ENCODE measurements around the gene STRN. TPM values are rescaled to one million over a fixed set of nuclear protein-coding genes. Genes with fewer than 3 reads are reported as not detected.
A peak's percentile ranks its signal among the peaks of the same experiment; 100 is the strongest.

Gene STRN
- total RNA-seq, 5 donors from 2014 or later (not counting 1 experiment from before 2014, with no cell fraction given) = 27.8 to 31.5 (median 28.6) TPM

DNA sequence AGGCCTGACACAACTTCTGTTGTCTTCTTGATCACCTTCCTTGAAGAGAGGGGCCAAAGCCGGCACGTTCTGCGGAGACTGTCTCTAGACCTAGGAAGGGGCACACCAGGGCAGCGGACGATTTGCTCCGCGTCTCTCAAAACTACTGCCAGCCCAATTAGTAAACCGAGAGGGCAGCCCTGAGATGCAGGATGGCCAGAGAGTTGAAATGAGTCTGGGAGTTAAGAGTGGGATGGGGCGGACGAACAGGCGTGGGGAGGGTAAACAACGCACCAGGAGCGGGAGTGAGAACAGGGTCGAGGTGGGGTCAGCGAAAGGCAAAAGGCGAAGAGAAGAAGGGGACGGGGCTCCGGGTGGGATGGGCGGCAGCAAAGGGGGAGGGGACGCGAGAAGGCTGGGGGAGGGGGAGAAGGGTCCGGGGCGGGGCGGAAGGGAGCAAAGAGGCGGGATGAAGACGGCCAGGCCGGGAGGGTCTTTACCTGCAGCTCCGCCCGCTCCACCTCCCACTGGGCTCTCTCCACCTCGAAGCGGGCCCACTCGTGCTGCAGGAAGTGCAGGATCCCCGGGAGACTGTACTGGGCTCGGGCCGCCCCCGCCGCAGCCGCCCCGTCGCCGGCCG is 476 bp downstream of the STRN start:
- peak in 3 of 4 experiments; percentile 14 to 18 (median 16) for ATAC-seq (replicated peaks in 1 of 4)
- no peak overlapping the region for H3K27ac ChIP-seq (ENCODE audit: low read length)
- Mint-ChIP-seq H3K27ac (peak overlapping the region; percentile 90 to 93), H3K9me3 (no peaks in the 10 kb centered on the region), H3K4me3 (peak overlapping the region; percentile 93 to 99 (median 95)), H3K27me3 (no peaks in the 10 kb centered on the region), H3K4me1 (peaks cover 55 to 62% (median 56%) of the 10 kb centered on the region in 3 donors), H3K36me3 (peaks cover 4% of the 10 kb centered on the region)
- peak overlapping the region; percentile 70 to 80 for H3K4me3 ChIP-seq (ENCODE audit: control insufficient read depth in 1 of 2, extremely low read depth in 1 of 2, low read length in 1 of 2)
- no peaks in the 10 kb centered on the region for H3K9me3 ChIP-seq
- ChIA-PET CTCF (interaction anchor here in 1 of 2 donors (0.6 kb wide), 1 partner anchor 1744 kb away, joined by 4 read pairs; no protein-coding TSS in a partner anchor), POLR2A (interaction anchor here in 1 of 2 donors (0.6 to 0.7 kb wide), 2 partner anchors 25 to 704 kb away, joined by 4 to 7 read pairs; no protein-coding TSS in a partner anchor)
- peak in 20 of 35 experiments; percentile 0 to 39 (median 10) for DNase-seq
- H3K4me1 ChIP-seq (ENCODE audit: control insufficient read depth in 1 of 2, extremely low read depth in 1 of 2, insufficient read depth in 2 of 2, low read length in 2 of 2) = peaks cover 11 to 18% of the 10 kb centered on the region in 2 experiments
- H3K27me3 ChIP-seq (replicated peaks in 1 of 2; ENCODE audit: control insufficient read depth in 2 of 2, extremely low read depth in 1 of 2, insufficient read depth in 2 of 2, low read length in 1 of 2) = no peaks in the 10 kb centered on the region
- under 1% methylated on average over 24 of the region's 42 CpGs for WGBS (ENCODE audit: insufficient coverage)
- H3K36me3 ChIP-seq (ENCODE audit: control insufficient read depth in 2 of 2, extremely low read depth in 1 of 2, insufficient read depth in 1 of 2, low read length in 1 of 2) = no peaks in the 10 kb centered on the region

DNA sequence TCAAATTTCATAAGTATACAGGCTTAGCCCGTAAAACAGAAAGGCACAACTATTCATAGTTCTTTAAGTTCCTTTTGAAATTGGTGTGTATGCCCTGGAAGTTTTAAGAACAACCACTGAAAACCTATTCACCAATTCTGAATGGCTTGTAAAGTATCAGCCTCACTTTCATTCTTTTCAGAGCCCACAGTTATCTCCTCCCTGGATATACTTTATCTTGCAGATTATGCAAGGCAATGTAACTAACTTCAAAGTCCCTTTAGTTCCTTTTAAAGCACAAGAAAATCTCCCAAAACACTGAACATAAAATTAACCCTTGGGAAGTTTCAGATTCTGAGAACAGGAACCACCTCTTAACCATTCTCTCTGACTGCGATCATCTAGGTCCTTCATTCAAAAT is 1.1 kb downstream of the STRN start:
- Histone ChIP-seq H3K4me1 (ENCODE audit: control insufficient read depth in 1 of 2, extremely low read depth in 1 of 2, insufficient read depth in 2 of 2, low read length in 2 of 2) (peaks cover 13 to 18% of the 10 kb centered on the region in 2 experiments), H3K27ac (ENCODE audit: low read length) (no peak overlapping the region), H3K27me3 (replicated peaks in 1 of 2; ENCODE audit: control insufficient read depth in 2 of 2, extremely low read depth in 1 of 2, insufficient read depth in 2 of 2, low read length in 1 of 2) (no peaks in the 10 kb centered on the region), H3K36me3 (ENCODE audit: control insufficient read depth in 2 of 2, extremely low read depth in 1 of 2, insufficient read depth in 1 of 2, low read length in 1 of 2) (no peaks in the 10 kb centered on the region), H3K4me3 (ENCODE audit: control insufficient read depth in 1 of 2, extremely low read depth in 1 of 2, low read length in 1 of 2) (peak overlapping the region; percentile 70 to 80), H3K9me3 (no peaks in the 10 kb centered on the region)
- Mint-ChIP-seq H3K27me3 (no peaks in the 10 kb centered on the region), H3K4me3 (peak overlapping the region; percentile 93 to 99 (median 95)), H3K27ac (peak overlapping the region; percentile 90 to 93), H3K36me3 (peaks cover 4% of the 10 kb centered on the region), H3K9me3 (no peaks in the 10 kb centered on the region), H3K4me1 (peaks cover 60 to 69% (median 60%) of the 10 kb centered on the region in 3 donors)
- ChIA-PET CTCF (no interaction called here), POLR2A (no interaction called here)
- no peak for DNase-seq
- ATAC-seq (replicated peaks in 1 of 4) = no peak
- no CpG with 5 or more reads among the region's 2 CpGs for WGBS (ENCODE audit: insufficient coverage)

- POLR2A ChIA-PET = interaction anchor here in 1 of 2 donors (0.5 kb wide), 1 partner anchor 1788 kb away, joined by 6 read pairs; no protein-coding TSS in a partner anchor
- DNase-seq = no peak
- Histone ChIP-seq H3K4me3 (ENCODE audit: control insufficient read depth in 1 of 2, extremely low read depth in 1 of 2, low read length in 1 of 2) (no peak overlapping the region), H3K27me3 (replicated peaks in 1 of 2; ENCODE audit: control insufficient read depth in 2 of 2, extremely low read depth in 1 of 2, insufficient read depth in 2 of 2, low read length in 1 of 2) (no peaks in the 10 kb centered on the region), H3K27ac (ENCODE audit: low read length) (no peak overlapping the region), H3K4me1 (ENCODE audit: control insufficient read depth in 1 of 2, extremely low read depth in 1 of 2, insufficient read depth in 2 of 2, low read length in 2 of 2) (peaks cover 13 to 18% of the 10 kb centered on the region in 2 experiments), H3K9me3 (no peaks in the 10 kb centered on the region), H3K36me3 (ENCODE audit: control insufficient read depth in 2 of 2, extremely low read depth in 1 of 2, insufficient read depth in 1 of 2, low read length in 1 of 2) (no peaks in the 10 kb centered on the region)
- Mint-ChIP-seq H3K36me3 (peaks cover 4% of the 10 kb centered on the region), H3K9me3 (no peaks in the 10 kb centered on the region), H3K27ac (peak overlapping the region in 1 of 2 donors; percentile 22), H3K27me3 (no peaks in the 10 kb centered on the region), H3K4me3 (peak overlapping the region; percentile 93 to 99 (median 95)), H3K4me1 (peaks cover 64 to 75% (median 66%) of the 10 kb centered on the region in 3 donors)
- WGBS (ENCODE audit: insufficient coverage) = 94% methylated on average over 4 of the region's 5 CpGs
- CTCF ChIA-PET = no interaction called here
- ATAC-seq (replicated peaks in 1 of 4) = no peak
Observed at GRCh38 chr2:36964496-36965058, 1.8 kb downstream of the STRN start.

GRCh38 chr2:36963734-36964133 is 2.6 kb downstream of the STRN start:
- no peak overlapping the region for H3K4me3 ChIP-seq (ENCODE audit: control insufficient read depth in 1 of 2, extremely low read depth in 1 of 2, low read length in 1 of 2)
- WGBS (ENCODE audit: insufficient coverage) = no CpG with 5 or more reads among the region's 4 CpGs
- H3K4me1 Mint-ChIP-seq = peaks cover 71 to 84% (median 72%) of the 10 kb centered on the region in 3 donors
- peaks cover 6% of the 10 kb centered on the region for H3K36me3 Mint-ChIP-seq
- no peak overlapping the region for H3K27ac ChIP-seq (ENCODE audit: low read length)
- ChIA-PET CTCF (no interaction called here), POLR2A (no interaction called here)
- DNase-seq = no peak
- H3K4me1 ChIP-seq (ENCODE audit: control insufficient read depth in 1 of 2, extremely low read depth in 1 of 2, insufficient read depth in 2 of 2, low read length in 2 of 2) = peaks cover 13 to 18% of the 10 kb centered on the region in 2 experiments
- H3K4me3 Mint-ChIP-seq = peak overlapping the region in 1 of 3 donors; percentile 17
- no peaks in the 10 kb centered on the region for H3K27me3 ChIP-seq (replicated peaks in 1 of 2; ENCODE audit: control insufficient read depth in 2 of 2, extremely low read depth in 1 of 2, insufficient read depth in 2 of 2, low read length in 1 of 2)
- no peaks in the 10 kb centered on the region for H3K9me3 ChIP-seq
- H3K27me3 Mint-ChIP-seq = no peaks in the 10 kb centered on the region
- no peak for ATAC-seq (replicated peaks in 1 of 4)
- H3K9me3 Mint-ChIP-seq = no peaks in the 10 kb centered on the region
- no peak overlapping the region for H3K27ac Mint-ChIP-seq
- H3K36me3 ChIP-seq (ENCODE audit: control insufficient read depth in 2 of 2, extremely low read depth in 1 of 2, insufficient read depth in 1 of 2, low read length in 1 of 2) = no peaks in the 10 kb centered on the region

- Histone ChIP-seq H3K27me3 (replicated peaks in 1 of 2; ENCODE audit: control insufficient read depth in 2 of 2, extremely low read depth in 1 of 2, insufficient read depth in 2 of 2, low read length in 1 of 2) (no peaks in the 10 kb centered on the region), H3K4me3 (ENCODE audit: control insufficient read depth in 1 of 2, extremely low read depth in 1 of 2, low read length in 1 of 2) (no peak overlapping the region), H3K27ac (ENCODE audit: low read length) (no peak overlapping the region), H3K9me3 (no peaks in the 10 kb centered on the region), H3K36me3 (ENCODE audit: control insufficient read depth in 2 of 2, extremely low read depth in 1 of 2, insufficient read depth in 1 of 2, low read length in 1 of 2) (no peaks in the 10 kb centered on the region), H3K4me1 (ENCODE audit: control insufficient read depth in 1 of 2, extremely low read depth in 1 of 2, insufficient read depth in 2 of 2, low read length in 2 of 2) (peaks cover 13 to 18% of the 10 kb centered on the region in 2 experiments)
- H3K27me3 Mint-ChIP-seq = no peaks in the 10 kb centered on the region
- CTCF ChIA-PET = no interaction called here
- H3K9me3 Mint-ChIP-seq = no peaks in the 10 kb centered on the region
- ATAC-seq (replicated peaks in 1 of 4) (no peak), DNase-seq (no peak)
- peaks cover 75 to 90% (median 78%) of the 10 kb centered on the region in 3 donors for H3K4me1 Mint-ChIP-seq
- POLR2A ChIA-PET = interaction anchor here in 1 of 2 donors (0.5 kb wide), 1 partner anchor 9 kb away, joined by 5 read pairs; no protein-coding TSS in a partner anchor
- H3K36me3 Mint-ChIP-seq = peaks cover 13% of the 10 kb centered on the region
- no CpG with 5 or more reads among the region's 4 CpGs for WGBS (ENCODE audit: insufficient coverage)
- no peak overlapping the region for H3K4me3 Mint-ChIP-seq
- no peak overlapping the region for H3K27ac Mint-ChIP-seq
Observed at GRCh38 chr2:36963106-36963505, 3.2 kb downstream of the STRN start.

GRCh38 chr2:36960773-36961172 is 5.6 kb downstream of the STRN start:
- peaks cover 75 to 77% (median 77%) of the 10 kb centered on the region in 3 donors for H3K4me1 Mint-ChIP-seq
- CTCF ChIA-PET = no interaction called here

More at GRCh38 chr2:36960773-36961172, 5.6 kb downstream of the STRN start:
- H3K27me3 ChIP-seq (replicated peaks in 1 of 2; ENCODE audit: control insufficient read depth in 2 of 2, extremely low read depth in 1 of 2, insufficient read depth in 2 of 2, low read length in 1 of 2) = no peaks in the 10 kb centered on the region
- no peak overlapping the region for H3K27ac ChIP-seq (ENCODE audit: low read length)
- H3K4me1 ChIP-seq (ENCODE audit: control insufficient read depth in 1 of 2, extremely low read depth in 1 of 2, insufficient read depth in 2 of 2, low read length in 2 of 2) = peaks cover 10 to 15% of the 10 kb centered on the region in 2 experiments
- WGBS (ENCODE audit: insufficient coverage) = 100% methylated on average over 1 of the region's 5 CpGs
- no peak overlapping the region for H3K27ac Mint-ChIP-seq
- H3K4me3 Mint-ChIP-seq = no peak overlapping the region
- H3K9me3 ChIP-seq = no peaks in the 10 kb centered on the region
- DNase-seq (no peak), ATAC-seq (replicated peaks in 1 of 4) (no peak)
- no peaks in the 10 kb centered on the region for H3K9me3 Mint-ChIP-seq
- H3K27me3 Mint-ChIP-seq = no peaks in the 10 kb centered on the region
- H3K36me3 ChIP-seq (ENCODE audit: control insufficient read depth in 2 of 2, extremely low read depth in 1 of 2, insufficient read depth in 1 of 2, low read length in 1 of 2) = no peaks in the 10 kb centered on the region
- peaks cover 14% of the 10 kb centered on the region for H3K36me3 Mint-ChIP-seq
- H3K4me3 ChIP-seq (ENCODE audit: control insufficient read depth in 1 of 2, extremely low read depth in 1 of 2, low read length in 1 of 2) = no peak overlapping the region
- POLR2A ChIA-PET = no interaction called here
